ENCODE measurements around the gene CBLC.
A peak's percentile ranks its signal among the peaks of the same experiment; 100 is the strongest.

CBLC gene

DNA sequence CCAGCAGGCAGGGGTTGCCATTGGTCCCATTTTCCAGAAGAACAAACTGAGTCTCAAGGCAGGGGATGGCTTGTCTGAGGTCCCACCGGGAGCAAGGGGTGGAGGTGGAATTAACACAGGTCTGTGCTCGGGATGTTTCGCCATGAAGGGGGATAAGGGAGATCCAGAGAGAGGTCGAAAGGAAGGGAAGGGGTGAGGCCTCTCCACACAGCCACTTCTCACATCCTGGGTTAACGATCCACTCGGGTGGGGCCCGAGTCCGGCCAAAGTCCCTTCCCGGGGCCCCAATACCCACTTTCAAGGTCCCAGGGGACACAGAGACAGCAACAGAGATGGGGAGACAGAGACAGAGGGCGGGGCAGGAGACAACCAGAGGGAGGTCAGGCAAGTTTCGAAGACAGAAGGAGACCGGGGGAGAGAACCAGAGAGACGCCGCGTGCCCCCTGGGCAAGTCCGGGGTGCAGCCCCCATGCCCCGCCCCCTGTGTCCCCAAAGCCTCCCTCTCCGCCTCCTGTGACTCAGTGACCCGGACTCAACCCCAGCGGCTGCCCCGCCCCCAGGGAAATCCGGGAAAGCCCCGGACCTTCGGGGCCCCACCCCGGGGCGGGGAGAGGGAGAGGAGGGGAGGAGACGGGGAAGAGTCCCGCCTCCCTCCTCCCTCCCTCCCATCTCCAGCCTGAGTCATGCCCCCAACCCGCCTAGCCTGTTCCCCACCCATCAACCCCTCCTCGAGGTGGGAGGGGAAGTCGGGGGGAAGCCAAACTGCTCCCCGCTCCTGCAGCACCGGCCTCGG, 30.5 kb upstream of the CBLC start:
- DNase-seq = peak; percentile 82

DNA sequence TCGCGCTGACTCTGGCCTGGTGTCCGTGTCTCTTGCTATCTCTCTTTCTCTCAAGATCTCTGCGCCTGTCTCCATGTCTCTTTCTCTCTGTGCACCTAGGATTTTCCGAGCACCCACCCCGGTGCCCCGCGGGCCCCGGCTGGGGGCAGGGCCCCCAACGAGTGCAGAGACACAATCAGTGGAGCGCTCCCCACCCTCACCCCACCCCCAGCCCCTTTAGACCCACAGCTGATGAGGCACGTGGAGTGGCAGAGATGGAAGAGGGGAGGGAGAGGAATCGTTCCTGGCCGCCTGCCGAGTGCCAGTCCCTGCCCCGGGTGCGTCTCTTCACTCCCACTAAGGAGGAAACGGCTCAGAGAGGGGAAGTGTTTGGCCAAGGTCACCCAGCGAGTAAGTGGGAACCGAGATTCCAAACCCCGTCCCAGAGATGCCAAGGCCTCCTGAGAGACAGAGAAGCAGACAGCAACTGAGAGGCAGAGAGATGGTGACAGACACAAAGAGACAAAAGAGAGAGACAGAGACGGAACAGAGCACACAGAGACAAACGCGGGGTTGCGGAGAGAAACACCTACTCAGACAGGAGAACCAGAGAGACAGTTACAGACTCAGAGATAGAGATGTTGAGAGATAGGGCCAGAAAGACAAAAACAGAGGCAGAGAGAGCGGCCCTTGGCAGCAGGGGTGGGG, 29.8 kb upstream of the CBLC start:
- peak; percentile 61 for DNase-seq

GRCh38 chr19:44748426-44749254, 29.1 kb upstream of the CBLC start, which contains the start of gene BCL3:
TSS of gene BCL3 (plus strand) at chr19:44748708. CDS start at chr19:44748791, 83 bp downstream.
- peak; percentile 63 for DNase-seq

GRCh38 chr19:44749292-44749691, 28.4 kb upstream of the CBLC start:
- no peak for DNase-seq

DNA sequence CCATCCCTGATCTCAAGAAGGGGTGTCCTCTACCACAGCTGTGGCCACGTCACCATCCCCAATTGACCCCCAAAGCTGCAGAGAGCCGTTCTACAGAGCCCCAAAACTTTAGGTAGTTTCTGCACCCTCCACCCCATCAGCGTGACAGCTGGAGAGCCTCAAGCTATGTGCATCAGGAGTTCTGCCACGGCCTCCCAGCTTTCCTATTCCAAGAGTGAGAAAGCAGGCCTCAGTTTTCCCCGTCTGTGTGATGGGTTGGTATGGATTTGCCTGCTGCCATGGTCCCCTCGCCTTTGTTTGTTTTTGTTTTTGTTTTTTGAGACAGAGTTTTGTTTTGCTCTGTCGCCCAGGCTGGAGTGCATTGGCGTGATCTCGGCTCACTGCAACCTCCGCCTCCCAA, 27.7 kb upstream of the CBLC start:
- DNase-seq = no peak

GRCh38 chr19:44752123-44752815, 25.4 kb upstream of the CBLC start:
- no peak for DNase-seq

DNA sequence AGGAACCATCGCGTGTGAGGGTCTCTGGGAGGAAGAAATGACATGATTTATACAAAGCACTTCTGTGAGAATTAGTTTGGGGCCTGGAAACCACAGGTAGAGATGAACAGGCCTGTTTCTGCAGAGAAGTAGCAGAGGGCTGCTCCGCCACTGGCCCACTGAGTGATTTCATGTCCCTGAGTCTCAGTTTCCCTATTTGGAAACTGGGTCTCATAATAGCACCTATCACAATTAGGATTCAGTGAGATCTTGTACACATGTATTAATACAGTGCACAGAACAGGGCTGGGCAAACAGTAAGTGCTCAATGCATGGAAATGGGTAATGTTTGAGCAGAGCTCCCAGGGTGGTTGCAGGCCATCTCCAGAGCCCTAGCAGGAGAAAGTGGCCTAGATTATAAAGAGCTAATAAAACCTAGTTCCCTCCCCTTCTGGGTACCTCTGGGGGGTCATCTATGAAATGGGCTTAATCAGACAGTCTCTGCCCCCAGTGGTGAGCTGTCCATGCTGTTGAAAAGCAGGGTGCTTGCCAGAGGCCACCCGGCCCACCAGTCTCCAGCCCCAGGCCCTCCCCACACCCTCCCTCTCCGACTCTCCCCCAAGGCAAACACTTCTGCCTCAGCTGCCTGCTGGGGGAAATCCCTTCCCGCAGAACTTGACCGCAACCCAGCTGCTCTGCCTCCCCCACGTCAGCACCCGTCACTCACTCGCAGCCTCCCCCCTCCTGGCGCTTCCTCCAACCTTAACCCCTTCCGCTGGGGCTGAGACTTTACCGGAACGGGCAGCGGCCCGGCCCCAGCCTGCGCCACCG, 24.7 kb upstream of the CBLC start:
- DNase-seq = peak; percentile 83

GRCh38 chr19:44753626-44753931, 24.1 kb upstream of the CBLC start:
- DNase-seq = no peak

GRCh38 chr19:44753932-44754749, 23.5 kb upstream of the CBLC start:
- DNase-seq = peak; percentile 88

DNA sequence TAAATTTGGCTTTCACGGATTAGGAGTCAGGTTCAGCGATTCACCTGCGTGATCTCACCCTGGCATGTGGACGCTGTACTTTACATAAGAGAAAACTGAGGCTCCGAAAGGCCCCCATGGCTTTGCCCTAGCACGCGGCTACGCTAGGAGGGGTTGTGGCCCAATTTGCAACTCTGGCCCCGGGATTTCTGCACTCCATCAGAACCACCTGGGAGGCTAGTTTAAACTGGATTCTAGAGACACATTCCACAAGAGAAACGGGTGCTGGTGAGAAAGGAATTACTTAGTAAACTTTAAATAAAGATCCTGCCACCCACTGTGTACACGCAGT, 23.0 kb upstream of the CBLC start:
- no peak for DNase-seq

DNA sequence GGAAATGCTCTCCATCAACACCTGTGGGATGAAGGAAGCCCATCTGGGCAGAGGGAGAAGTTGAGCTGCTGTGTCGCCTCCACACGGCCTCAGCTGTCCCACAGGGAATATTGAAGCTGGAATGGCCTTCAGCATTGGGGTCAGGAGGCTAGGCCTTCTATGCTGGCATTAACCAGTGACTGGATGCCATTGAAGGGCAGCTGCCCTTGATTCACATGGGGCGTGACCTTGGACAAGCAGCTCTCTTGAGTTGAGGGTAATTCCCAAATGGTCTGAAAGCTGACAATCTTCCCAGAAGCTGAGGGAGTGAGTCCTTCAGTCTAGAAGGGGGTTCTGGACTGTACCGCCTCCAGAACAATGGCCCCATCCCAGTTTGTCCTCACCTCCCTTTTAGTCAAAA, 22.5 kb upstream of the CBLC start:
- no peak for DNase-seq

GRCh38 chr19:44756089-44756562, 21.6 kb upstream of the CBLC start:
- DNase-seq = no peak

DNA sequence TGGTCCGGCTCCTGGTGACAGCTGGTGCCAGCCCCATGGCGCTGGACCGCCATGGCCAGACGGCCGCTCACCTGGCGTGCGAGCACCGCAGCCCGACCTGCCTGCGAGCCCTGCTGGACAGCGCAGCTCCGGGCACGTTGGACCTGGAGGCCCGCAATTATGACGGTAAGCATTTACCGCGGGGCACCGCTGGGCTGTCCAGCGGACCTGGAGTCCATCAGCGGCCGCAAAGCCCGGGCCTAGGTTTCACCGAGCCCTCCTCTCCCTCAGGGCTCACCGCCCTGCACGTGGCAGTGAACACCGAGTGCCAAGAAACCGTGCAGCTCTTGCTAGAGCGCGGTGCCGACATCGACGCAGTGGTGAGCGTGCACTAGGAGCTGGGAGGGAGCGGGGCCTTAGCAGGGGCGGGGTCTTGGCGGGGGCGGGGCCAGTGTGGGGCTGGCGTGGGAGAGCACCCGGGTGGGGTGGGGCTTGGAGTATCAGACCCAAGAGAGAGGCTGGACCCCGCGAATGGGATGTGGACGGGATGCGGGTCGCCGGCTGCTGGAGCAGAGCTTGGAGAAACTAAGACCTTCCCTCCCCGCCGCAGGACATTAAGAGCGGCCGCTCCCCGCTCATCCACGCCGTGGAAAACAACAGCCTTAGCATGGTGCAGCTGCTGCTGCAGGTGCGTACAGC, 20.5 kb upstream of the CBLC start:
- peak; percentile 13 for DNase-seq

DNA sequence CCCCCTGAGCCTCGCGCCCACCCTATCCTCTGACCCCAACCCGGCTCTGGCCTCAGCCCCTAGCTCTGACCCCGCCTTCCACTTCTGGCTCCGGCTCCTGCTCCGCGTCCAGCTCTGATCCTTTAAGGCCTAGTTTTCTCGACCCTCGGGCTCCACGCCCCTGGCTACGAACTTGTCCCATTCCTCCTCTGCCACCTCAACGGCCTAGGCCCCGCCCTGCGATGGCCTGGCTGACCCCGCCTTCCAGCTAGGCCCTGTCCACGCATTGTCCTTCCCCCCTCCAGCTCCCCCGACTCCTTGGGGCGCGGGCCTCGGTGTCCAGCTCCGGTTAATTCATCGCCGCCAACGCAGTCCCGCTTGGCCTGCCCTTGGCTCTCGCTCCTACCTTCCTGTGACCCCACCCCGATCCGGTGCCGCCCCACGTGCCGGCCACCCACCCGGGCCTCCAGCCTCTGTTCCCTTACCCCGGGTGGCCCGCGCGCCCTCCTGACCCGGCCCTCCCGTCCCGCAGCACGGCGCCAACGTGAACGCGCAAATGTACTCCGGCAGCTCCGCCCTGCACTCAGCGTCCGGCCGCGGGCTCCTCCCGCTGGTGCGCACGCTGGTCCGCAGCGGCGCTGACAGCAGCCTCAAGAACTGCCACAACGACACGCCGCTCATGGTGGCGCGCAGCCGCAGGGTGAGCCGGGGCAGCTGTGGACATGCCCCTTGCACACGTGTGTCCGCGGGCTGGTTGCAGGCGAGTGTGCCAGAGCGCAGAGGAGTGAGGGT, 19.8 kb upstream of the CBLC start:
- DNase-seq = peak; percentile 39

DNA sequence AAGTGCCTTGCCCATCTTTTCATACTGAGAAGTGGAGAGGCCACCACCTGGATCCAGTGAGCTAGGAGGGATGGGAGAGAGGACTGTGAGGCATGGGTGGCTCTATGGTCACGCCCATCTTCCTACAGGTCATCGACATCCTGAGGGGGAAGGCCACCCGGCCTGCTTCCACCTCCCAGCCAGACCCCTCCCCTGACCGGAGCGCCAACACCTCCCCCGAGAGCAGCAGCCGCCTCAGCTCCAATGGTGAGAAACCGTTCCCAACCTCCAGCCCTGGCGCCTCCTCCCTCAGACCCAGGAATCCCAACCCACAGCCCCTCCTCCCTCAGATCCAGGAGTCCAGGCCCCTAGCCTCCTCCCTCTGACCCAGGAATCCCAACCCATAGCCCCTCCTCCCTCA, 19.1 kb upstream of the CBLC start:
- no peak for DNase-seq

- no peak for DNase-seq
Measured at GRCh38 chr19:44759083-44759804, 18.4 kb upstream of the CBLC start.

- no peak for DNase-seq
Measured at GRCh38 chr19:44762038-44762437, 15.7 kb upstream of the CBLC start.

DNA sequence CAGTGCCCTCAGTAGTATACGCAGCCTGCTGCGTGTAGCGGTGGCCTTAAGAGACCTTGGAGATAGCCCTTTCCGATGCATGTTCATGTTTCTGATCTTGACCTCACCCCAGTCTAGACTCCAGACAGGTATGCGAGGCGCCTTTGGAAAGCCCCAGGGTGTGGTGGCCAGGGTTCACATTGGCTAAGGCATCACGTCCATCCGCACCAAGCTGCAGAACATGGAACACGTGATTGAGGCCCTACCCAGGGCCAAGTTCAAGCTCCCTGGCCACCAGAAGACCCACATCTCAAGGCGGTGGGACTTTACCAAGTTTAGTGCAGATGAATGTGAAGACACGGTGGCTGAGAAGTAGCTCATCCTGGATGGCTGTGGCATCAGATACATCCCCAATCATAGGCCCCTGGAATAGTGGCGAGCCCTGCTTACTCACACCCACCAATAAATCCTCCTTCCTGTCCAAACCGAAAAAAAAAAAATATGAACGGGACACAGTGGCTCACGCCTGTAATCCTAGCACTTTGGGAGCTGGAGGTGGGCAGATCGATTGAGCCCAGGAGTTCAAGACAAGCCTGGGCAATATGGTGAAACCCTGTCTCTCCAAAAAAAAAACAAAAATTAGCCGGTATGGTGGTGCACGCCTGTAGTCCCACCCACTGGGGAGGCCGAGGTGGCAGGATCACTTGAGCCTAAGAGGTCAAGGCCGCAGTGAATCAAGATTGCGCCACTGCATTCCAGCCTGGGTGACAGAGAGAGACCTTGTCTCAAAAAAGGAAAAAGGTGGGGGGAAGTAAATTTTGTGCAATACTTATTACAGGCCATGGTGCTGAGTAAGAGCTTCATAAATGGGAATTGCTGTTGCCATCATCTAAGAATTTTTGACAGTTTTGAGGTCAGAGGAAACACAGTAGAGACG, 12.4 kb upstream of the CBLC start:
- DNase-seq = no peak

Data from NCI-H69 (cell line).